Cardiac muscle cell (in vitro differentiated cells and primary cell): ENCODE data around the gene PGAM5. TPM values are rescaled to one million over a fixed set of nuclear protein-coding genes. Genes with fewer than 3 reads are reported as not detected.

ENCODE experiments used
- DNase-seq, 2 donors: peaks; one replicate each; pipeline versions ENCODE4 v3.0.0 to v3.0.0-alpha.2; 2010 to 2017; ENCODE audit warnings: low read depth in 1 of 2, low spot score in 1 of 2
- H3K27ac ChIP-seq: fragments of 200-600 bp; sonication (generic); 2 replicates; pipeline ENCODE4 v1.5.1; 2016
- H3K27me3 ChIP-seq: fragments of 200-600 bp; sonication (generic); 2 replicates; pipeline ENCODE4 v1.6.0; 2016; ENCODE audit warnings: control low read depth
- H3K36me3 ChIP-seq: fragments of 200-600 bp; sonication (generic); 2 replicates; pipeline ENCODE4 v1.5.1; 2016; ENCODE audit warnings: control low read depth
- H3K4me1 ChIP-seq: fragments of 200-600 bp; sonication (generic); 2 replicates; pipeline ENCODE4 v1.8.1; 2017; ENCODE audit warnings: low read depth, mild to moderate bottlenecking, mixed run types
- H3K4me3 ChIP-seq: fragments of 200-600 bp; sonication (generic); 2 replicates; pipeline ENCODE4 v1.5.1; 2016; ENCODE audit warnings: mild to moderate bottlenecking
- H3K9me3 ChIP-seq: fragments of 200-600 bp; sonication (generic); 2 replicates; pipeline ENCODE4 v1.5.1; 2017; ENCODE audit warnings: low read depth, mild to moderate bottlenecking, control low read depth
- polyA plus RNA-seq: library from polyadenylated mRNA; unstranded; fragments of >200 nt; fragmentation: Nextera tagmentation; extraction: Ambion mirVana; gene quantifications from 2 replicates; pipeline ENCODE4 v1.2.1, GENCODE V29; 2016
- total RNA-seq: library from RNA; depleted of rRNA; stranded (reverse); fragments of >200 nt; gene quantifications from 2 replicates; pipeline ENCODE4 v1.2.3, GENCODE V29; 2016
- TF ChIP-seq, protein P1 (sequence below): IDR thresholded peaks from 2 replicates; pipeline ENCODE4 v1.5.1; 2012; ENCODE audit warnings: low read depth, mild to moderate bottlenecking, low read length

PGAM5 gene
- total and polyA plus RNA-seq, 2 experiments from 2014 or later, result 23.8 to 28.5 TPM

DNA sequence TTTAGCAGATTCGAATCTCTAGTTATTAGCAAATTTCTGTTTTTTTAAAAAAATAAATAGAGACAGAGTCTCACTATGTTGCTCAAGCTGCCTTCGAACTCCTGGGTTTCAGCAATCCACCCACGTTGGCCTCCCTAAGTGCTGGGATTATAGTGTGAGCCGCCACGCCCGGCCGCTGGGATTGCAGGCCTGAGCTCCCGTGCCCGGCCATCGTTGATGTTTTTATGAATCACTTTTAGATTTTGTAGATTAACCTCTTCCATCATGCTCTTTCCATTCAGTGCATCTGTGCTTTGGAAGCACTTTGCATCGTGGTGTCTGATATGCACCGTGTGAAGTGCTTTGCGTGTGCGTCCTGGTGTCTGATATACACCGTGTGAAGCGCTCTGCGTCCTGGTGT, 20.9 kb downstream of the PGAM5 start:
- peaks cover 67% of the 10 kb centered on the region for H3K36me3 ChIP-seq

DNA sequence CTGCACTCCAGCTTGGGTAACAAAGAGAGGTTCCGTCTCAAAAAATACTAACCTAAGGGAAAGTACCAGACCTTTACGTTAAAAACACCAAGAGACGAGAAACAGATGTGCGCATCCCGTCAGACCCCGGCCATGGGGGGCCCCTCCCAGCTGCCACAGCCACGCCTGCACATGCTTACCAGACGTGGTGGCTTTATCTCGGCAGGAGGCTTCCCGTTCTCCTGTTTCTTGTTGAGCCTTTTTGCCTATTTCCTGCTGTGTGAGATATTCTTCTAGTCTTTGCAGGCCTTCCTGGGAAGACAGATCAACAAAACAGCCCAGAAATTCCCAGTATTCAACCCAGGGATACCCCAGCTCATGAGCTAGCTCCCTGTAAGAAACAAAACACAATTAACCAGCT, 23.6 kb downstream of the PGAM5 start:
- no peak for DNase-seq
- Histone ChIP-seq H3K9me3 (no peaks in the 10 kb centered on the region), H3K4me3 (no peak overlapping the region), H3K27ac (no peak overlapping the region), H3K36me3 (peaks cover 64% of the 10 kb centered on the region), H3K27me3 (no peaks in the 10 kb centered on the region), H3K4me1 (no peaks in the 10 kb centered on the region)
- TF ChIP-seq, protein P1, sequence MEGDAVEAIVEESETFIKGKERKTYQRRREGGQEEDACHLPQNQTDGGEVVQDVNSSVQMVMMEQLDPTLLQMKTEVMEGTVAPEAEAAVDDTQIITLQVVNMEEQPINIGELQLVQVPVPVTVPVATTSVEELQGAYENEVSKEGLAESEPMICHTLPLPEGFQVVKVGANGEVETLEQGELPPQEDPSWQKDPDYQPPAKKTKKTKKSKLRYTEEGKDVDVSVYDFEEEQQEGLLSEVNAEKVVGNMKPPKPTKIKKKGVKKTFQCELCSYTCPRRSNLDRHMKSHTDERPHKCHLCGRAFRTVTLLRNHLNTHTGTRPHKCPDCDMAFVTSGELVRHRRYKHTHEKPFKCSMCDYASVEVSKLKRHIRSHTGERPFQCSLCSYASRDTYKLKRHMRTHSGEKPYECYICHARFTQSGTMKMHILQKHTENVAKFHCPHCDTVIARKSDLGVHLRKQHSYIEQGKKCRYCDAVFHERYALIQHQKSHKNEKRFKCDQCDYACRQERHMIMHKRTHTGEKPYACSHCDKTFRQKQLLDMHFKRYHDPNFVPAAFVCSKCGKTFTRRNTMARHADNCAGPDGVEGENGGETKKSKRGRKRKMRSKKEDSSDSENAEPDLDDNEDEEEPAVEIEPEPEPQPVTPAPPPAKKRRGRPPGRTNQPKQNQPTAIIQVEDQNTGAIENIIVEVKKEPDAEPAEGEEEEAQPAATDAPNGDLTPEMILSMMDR, result no peak

More for the DNA sequence above, 20.9 kb downstream of the PGAM5 start:
- no peaks in the 10 kb centered on the region for H3K4me1 ChIP-seq
- TF ChIP-seq, protein P1, result no peak
- H3K9me3 ChIP-seq, result no peaks in the 10 kb centered on the region
- H3K27ac ChIP-seq, result no peak overlapping the region
- no peak overlapping the region for H3K4me3 ChIP-seq
- H3K27me3 ChIP-seq, result no peaks in the 10 kb centered on the region
- DNase-seq, result no peak

DNA sequence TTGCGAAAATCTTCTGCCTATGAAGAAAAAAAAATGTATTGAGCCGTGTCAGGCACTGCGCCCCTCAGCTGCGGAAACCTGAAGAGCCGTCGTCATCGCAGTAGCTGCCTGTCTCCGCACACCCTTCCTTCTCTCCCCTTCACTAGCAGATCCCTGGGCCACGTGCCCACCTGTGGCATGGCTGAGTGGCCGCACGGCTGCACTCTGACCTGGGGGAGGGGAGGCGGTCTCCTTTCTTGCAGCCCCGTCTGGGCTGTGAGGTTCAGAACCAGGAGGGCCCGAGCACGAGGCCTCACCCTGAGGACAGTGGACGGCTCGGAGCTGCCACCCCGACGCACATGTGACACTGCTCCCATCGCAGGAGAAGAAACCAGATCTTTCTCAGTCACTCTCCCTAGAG, 24.9 kb downstream of the PGAM5 start:
- peaks cover 71% of the 10 kb centered on the region for H3K36me3 ChIP-seq
- H3K4me3 ChIP-seq, result no peak overlapping the region
- no peaks in the 10 kb centered on the region for H3K9me3 ChIP-seq
- no peak overlapping the region for H3K27ac ChIP-seq
- peaks cover 1% of the 10 kb centered on the region for H3K4me1 ChIP-seq
- no peaks in the 10 kb centered on the region for H3K27me3 ChIP-seq
- TF ChIP-seq, protein P1, result no peak
- DNase-seq, result no peak

DNA sequence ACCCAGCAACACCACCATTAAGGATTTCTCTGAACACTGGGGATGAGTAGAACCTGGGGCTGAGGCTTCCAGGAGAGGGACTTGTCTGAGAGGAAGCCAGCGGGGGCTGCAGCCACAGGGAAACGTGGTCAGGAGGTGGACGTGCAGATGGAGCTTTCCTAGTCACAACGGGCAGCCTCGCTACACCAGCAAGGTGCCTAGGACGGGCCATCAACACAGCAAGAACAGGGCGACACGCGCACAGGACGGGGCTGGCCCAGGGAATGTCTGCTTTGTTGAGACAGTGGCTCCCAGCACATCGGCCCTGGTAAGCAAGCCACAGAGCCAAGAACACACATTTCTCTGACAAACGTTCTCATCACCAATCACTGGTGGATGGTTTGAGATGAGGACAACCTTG, 25.7 kb downstream of the PGAM5 start:
- TF ChIP-seq, protein P1, result no peak
- no peaks in the 10 kb centered on the region for H3K9me3 ChIP-seq
- no peak overlapping the region for H3K4me3 ChIP-seq
- H3K27ac ChIP-seq, result no peak overlapping the region
- DNase-seq, result no peak
- H3K27me3 ChIP-seq, result no peaks in the 10 kb centered on the region
- H3K36me3 ChIP-seq, result peaks cover 71% of the 10 kb centered on the region
- H3K4me1 ChIP-seq, result peaks cover 6% of the 10 kb centered on the region

DNA sequence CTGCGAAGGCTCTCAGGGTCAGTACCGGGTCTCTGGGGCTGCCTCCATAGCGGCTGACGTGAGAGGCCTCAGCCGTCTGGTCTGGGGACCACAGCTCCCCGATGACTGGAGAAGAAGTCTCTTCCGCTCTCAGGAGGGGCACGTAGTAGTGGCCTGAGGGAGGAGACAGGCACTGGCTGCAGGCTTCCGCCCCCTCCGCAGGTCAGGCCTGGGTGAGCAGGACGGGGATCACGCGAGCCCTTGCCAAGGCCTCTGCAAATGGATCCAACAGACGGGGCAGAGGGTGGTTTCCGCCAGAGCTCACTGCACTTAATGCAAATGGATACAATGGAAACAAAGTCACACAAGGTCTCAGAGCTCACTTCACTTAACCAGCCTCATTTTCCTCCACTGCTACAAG, 26.3 kb downstream of the PGAM5 start:
- Histone ChIP-seq H3K27me3 (no peaks in the 10 kb centered on the region), H3K36me3 (peaks cover 69% of the 10 kb centered on the region), H3K4me1 (peaks cover 6% of the 10 kb centered on the region), H3K27ac (no peak overlapping the region), H3K4me3 (no peak overlapping the region), H3K9me3 (no peaks in the 10 kb centered on the region)
- TF ChIP-seq, protein P1, result no peak
- DNase-seq, result no peak
